Stimulated activated CD8-positive, alpha-beta memory T cell treated with anti-CD3 and anti-CD28 coated beads, Interleukin-7, amount 100 ng/mL, for 1 hour (primary cell): ENCODE data around the gene CCDC74B.
"Not testable (repeated sequence)": the region's sequence is repeated elsewhere in the genome, so short reads cannot be mapped to it uniquely, and the experiment has no call there.

Source experiments
- DNase-seq, 2 donors: peaks; one replicate each; pipeline ENCODE4 v3.0.0-alpha.2; 2020; ENCODE audit warnings: low read depth in 2 of 2

Gene CCDC74B

DNA sequence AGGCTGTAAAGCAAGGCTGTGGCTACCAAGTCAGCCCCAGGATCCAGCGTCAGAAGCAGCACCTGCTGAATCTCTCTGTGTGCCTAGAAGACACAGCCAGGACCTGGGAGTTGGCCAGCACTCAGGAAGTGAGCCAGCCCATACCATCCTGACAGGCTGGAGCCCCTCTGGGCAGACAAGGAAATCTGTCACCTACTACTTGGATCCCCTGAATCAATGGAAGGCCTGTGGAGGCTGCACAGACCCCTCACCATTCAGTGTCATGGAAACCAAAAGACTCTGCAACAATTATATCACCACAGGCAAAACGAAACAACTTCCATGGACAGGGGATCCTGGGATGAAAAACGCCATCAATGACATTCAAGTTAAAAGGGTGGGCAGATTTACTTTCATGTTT is 21.7 kb upstream of the CCDC74B start:
- not testable (repeated sequence) for DNase-seq

DNA sequence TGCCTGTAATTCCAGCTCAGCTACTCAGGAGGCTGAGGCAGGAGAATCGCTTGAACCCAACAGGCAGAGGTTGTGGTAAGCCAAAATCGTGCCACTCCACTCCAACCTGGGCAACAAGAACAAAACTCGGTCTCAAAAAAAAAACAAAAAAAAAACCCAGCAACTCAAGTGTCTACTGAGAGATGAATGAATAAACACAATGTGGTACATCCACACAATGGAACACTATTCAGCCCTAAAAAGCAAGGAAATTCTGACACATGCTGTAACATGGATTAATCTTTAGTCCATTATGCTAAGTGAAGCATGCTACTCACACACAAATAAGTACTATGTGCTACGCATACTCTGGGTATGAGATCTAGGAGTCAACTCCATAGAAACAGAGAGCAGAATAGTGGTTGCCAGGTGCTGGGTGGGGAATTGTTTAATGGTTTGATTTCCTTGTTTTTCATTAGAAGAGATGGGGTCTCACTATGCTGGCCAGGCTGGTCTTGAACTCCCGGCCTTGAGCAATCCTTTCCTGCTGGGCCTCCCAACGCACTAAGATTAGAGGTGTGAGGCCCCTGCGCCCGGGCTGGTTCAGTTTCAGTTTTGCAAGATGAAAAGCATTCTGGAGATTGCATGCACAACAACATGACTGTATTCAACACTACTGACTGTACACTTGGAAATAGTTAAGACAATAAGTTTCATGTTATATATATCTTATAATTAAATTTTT is 20.5 kb upstream of the CCDC74B start:
- no peak for DNase-seq

DNA sequence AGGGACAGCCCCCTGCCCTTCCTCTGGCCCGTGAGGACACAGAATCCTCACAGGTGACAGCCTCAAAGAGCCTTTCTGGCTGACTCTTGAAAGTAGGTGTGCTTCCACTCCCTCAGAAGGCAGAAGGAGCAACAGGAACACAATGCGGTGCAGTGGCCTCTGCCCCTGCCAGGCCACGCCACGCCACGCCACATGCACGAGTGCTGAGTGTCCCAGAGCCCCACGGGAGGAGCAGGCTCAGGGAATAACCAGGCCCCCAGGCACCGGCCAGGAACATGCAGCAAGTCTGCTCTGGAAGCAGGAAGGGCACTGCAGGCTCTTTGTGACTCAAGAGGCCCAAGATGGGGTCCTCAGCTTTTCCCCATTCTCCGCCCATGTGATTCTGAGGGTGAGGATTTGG is 18.1 kb upstream of the CCDC74B start:
- no peak for DNase-seq

DNA sequence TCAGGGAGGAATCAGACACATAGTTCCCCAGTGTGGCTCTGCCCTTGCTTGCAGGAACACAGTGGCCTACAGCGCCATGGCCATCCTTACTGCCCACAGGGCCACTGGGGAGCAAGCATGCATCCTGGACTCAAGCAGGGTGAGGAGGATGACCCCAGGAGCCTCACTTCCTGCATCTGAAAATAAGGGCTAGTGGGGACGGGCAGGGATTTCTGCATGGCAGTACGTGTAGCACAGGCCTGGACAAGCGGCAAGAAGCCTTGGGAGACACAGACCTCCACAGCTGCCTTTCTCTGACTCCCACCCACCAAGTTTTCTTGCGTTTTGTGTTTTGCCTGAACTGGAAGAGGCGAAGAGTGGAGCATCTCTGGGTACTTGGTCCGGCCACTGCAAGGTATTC is 17.6 kb upstream of the CCDC74B start:
- DNase-seq, result not testable (repeated sequence)

DNA sequence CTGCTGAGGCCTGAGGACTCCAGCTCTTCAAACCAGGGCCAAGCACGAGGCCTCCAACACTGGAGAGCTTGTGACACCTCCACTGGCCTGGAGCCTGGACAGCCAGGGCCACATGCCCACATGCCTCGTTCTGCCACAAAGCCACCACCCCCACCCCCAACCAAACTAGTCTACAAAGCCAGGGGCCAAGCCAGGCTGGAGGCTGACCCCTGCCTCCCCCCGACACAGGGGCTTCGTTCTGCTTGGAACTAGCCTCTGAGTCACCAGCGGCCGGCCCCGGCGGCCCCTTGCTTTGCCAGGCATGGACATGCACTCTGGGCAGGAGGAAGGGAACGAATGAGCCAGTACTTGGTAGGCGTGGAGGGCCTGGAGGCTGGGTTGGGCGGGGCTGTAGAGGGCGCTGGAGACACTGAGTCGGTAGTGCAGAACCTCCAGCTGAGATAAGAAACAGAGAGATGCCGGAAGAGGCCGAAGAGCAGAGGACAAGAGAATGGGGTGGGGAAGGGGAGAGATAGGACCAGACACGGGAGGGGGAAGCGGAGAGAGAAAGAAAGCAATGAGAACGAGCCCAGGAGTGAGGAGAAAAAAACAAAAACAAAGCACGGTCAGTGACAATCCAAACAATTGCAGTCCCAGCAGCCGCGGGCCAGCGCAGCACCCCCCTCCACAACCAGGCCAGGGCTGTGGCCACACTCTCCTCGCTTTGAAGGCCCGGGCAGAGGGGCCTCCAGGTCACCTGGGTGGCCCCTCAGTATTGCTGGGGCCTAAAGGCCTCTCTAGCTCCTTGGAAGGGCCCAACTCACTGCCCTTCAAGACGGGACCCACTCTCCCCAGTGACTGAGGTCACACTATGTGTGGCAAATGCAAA is 16.2 kb upstream of the CCDC74B start:
- DNase-seq, result not testable (repeated sequence)

DNA sequence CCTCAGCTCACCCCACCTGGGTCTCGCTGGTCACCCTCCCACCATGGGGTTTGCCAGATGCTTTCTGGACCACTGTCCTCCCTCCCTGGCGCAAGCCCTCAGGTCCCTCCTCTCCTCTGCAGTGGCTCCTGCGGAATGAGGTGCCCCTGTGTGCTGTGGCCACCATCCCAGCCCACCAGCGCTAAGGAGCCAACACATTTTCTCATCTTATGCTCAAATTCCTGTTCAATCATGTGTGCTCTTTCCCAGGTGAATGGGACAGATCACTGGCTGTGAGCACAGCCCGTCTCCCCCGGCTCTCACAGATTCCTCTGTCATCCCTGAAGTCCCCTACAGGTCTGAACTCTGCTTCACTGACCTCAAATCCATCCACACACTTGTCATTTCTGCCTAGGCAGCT is 15.2 kb upstream of the CCDC74B start:
- no peak for DNase-seq

DNA sequence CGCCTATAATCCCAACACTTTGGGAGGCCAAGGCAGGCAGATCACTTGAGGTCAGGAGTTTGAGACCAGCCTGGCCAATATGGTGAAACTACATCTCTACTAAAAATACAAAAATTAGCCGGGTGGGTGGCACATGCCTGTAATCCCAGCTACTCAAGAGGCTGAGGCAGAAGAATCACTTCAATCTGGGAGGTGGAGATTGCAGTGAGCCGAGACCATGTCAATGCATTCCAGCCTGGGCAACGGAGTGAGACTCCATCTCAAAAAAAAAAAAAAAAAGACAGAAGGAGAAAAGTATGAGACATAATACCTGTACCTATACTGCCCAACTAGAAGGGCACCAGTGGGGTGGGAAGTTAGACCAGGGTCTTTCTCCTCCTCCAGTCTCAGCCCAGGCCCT is 14.5 kb upstream of the CCDC74B start:
- DNase-seq, result not testable (repeated sequence)

DNA sequence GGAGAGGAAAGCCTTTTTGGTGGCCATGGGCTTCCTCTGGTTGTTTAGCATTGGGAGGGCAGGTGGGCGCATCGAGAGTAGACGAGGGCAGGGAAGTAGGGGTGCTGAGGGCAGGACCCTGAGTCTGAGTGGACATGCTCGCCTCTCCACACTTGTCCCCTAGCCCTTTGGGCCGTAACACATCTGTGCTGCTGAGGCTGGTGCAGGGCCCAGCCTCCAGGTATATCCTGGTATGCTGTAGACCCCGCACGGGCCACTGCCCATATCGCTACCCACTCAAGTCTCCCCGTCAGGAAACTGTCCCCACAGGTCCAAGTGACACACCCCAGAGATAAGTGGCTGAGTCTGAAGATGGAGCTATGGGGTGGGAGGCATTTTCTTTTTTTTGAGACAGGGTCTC is 13.7 kb upstream of the CCDC74B start:
- DNase-seq, result no peak

DNA sequence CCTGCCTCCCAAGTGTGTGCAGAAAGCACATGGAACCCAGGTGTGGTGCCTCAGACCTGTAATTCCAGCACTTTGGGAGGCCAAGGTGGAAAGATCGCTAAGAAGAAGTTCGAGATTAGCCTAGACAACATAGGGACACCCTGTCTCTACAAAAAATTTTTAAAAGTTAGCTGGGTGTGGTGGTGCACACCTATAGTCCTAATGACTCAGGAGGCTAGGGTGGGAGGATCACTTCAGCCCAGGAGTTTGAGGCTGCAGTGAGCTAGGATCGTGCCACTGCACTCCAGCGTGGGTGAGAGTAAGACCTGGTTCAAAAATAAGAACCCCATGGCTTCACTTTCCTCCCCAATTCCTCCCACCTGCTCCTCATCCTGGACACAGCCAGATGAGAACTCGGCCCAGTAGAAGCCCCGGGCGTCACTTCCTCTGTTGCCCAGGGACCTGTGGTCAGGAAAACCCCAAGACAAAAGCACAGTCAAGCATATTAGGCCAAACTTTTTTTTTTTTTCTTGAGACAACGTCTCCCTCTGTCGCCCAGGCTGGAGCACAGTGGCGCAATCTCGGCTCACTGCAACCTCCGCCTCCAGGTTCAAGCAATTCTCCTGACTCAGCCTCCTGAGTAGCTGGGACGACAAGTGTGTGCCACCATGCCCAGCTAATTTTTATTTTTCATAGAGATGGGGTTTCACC is 13.1 kb upstream of the CCDC74B start:
- DNase-seq, result not testable (repeated sequence)

DNA sequence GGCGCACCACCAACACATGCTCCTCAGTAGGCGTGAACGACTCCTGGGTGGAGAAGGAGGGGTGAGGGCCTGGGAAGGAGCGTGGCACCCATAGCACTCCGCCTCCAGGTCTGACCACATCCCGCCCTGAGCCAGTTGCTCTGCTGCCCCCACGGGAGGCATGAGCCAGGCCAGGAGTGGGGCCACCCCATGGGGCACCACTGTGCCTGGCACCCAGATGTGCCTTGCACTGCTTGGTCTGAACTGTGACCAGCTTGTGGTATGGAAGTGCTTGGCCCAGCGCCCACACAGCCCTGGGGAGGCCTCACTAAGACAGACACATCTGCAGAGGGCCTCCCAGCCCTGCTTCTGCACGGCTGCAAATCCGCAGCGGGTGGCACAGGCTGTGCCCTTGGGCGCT is 12.4 kb upstream of the CCDC74B start:
- not testable (repeated sequence) for DNase-seq

DNA sequence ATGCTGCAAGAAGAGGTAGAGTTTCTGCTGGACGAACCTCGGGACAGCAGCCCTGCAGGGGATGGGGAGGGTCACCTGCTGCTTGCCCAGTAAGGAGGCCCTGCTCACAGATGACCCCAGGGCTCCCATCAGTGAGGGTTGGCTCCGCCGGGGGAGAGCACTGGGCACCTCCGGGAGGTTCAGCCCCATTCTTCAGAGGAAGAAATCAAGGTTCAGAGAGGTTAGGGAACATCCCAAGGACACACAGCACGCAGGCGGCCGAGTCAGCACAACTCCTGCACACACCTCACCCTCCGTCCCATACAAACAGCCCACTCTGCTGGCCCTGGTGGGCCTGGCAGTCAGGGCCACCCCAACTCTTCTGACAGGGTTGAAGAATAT is 11.7 kb upstream of the CCDC74B start:
- no peak for DNase-seq

DNA sequence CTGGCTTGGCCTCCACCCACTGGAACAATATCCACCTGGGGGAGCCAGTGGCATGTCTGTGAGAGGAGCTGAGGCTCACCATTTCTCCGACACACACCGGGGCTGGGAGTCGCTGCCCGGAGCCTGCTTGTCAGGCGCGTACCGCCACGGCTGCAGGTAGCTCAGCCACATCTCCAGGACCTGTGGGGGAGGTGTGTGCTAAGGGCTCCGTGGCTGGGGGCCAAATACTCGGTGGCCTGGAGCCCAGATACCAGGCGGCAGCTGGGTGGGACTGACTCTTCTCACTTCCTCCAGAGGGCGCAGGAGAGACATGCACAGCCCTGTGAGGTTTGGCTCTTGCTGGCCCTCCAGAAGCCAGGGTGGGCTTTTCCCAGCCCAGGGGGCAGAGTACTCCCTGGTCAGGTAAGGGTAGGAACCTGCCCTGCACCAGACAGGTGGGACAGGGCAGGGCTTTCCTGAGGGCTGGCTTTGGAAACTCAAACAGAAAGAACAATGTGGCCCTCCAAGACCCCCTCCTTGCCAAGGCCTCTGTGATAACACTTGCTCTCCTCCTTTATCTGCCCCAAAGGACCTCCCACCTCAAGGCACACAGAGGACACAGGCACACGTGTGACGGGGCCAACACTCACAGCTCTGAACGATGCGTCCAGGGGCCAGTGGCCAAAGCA is 11.2 kb upstream of the CCDC74B start:
- not testable (repeated sequence) for DNase-seq

DNA sequence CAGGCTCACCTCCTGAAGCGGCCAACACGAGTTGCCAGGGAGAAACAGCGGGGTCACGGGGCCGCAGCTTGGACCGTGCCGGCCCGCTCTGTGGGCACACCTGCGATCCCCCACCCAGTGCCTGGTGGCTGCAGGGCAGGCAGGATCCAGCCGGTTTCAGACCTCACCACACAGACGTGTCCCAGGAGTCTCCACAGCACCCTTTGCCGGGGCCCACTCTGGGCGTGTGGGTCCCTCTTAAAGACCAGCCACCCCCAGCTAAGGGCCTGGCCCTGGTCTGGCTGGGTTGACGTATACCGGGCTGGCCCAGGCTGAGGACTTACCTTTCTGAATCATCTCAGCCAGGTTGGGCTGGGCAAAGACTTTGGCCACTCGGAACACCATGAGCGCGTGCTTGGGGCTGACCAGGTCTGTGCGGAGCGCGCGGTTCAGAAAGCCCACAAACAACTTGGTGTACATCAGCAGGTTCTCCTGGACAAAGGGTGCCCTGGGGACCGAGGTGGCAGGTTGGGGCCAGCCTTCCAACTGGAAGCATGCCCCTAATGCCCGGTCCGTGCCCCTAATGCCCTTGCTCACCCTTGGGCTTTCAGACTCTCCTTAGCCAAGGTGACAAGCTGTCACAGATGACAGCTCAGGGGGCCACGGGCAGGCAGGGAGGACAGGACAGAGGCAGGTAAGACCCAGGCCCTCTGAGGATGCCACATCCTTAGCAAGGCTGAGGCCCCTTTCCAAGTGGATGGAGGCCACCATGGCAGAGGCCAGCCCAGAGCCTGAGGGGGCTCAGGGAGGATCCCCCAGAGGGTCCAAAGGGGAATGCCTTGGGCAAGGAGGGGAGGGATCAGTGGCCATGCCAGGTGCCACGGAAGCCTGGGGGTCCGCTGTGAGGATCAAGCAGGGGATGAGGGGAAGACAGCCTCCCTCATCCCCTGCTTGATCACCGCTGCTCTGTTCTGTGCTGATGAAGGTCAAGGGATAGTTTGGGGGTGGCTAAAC is 10.2 kb upstream of the CCDC74B start:
- DNase-seq, result no peak

DNA sequence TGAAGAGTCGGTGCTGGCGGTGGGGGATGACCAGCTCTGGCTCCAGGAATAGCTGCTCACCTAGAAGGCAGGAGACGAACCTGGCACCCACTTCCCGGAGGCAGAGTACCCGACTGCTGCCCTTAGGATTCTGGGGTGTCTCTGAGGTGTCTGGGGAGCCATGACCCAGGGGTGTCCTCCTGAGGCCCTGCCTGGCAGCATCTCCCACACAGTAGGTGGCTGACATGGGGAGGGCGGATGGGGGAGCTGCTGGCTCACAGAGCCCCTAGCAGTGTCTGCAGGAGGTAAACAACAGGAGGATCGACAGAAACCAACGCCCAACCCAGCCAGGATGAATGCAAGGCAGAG is 9.5 kb upstream of the CCDC74B start:
- not testable (repeated sequence) for DNase-seq

DNA sequence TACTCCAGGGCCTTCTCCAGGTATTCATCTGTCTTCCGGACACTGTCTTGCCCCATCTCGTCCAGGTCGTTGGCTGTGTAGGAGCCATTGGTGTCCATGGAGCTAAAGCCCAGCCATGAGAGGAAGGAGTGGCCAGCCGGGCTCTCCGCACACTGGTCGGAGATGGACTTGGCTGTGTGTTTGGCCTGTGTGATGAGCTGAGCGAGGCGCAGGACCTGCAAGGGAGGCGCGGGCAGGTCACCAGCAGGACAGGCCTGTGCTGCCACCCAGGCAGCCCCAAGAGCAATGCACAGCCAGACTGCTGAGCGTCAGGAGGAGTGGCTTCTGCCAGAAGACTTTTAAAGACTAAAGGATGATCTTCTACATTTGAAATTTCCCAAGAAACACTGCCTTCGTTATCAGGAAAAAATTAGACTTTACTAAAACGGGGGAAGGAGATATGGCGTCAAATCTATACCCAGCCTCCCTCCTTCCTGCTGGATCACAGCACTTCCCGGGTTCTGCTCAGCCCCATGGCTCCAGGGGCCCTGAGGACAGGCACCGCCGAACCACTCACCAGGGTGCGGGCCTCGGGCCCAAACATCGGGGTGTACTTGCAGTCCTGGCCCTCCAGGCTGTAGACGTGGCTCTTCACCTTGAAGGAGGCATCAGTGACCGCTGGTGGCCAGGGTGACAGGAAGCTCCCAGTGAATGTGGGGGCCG is 9.0 kb upstream of the CCDC74B start:
- not testable (repeated sequence) for DNase-seq

DNA sequence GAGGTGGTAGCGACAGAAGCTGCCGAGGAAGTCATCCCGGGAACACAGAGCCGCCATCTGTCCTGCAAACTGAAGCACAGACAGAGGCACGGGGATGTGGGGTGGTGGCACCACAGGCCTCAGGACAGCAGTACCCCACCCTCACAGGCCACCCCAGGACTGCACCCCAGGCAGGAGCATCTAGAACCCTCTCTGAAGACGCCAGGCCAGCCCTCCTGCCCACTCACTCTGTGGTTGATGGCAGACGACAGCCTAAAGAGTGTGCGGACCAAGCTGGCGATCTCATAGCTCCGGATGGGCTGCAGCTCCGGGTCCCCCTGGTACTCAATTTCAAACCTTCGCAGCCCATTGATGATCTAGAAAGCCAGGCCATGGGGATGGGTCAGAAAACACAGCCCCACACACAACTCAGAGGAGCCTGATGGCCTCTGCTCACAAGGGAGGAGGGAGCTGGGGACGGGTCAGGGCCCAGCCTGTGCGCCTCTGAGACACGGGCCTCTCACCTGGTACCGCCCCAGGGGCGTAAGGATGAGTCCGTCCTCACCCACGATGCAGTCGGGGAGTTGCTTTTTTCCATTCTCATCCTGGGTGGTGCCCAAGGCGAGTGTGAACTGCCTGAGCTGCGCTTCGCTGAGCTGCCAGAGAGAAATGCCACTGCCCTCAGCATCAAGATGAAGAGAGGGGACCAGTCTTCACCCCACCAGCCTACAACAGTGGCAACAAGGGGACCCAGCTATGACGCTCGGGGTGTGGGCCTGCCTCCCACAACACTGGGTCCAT is 8.1 kb upstream of the CCDC74B start:
- DNase-seq, result no peak

DNA sequence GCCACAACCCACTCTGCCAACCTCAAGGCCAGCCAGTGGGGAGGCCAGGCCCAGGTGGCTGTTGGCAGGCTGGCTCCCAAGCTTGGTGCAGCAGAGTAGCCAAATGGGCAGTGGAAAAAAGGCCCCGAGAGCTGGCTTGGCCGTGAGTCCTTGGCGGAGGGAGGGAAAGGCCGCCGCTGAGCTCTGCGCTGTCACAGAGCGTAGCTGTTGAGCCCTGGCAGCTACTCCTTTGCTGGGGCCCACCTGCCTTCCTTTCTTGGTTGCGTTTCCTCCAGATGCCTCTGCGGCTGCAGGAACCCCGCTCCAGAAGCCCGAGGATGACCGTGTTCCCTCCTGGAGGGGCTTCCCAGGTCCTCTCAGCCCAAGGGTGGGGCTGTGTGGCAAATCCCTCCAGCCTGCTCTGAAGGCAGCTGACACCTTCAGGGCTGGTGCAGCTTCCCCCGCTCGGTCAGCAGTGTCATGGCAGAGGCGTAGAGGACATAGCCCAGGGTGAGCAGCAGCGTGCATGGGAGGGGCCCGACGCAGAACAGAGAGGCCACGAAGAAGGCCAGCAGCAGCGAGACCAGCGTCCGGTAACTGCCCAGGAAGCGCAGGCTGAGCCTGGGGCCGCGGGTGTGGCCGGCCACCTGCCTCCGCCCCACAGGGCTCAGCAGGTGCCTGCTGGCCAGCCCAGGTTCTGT is 7.4 kb upstream of the CCDC74B start:
- DNase-seq, result not testable (repeated sequence)

DNA sequence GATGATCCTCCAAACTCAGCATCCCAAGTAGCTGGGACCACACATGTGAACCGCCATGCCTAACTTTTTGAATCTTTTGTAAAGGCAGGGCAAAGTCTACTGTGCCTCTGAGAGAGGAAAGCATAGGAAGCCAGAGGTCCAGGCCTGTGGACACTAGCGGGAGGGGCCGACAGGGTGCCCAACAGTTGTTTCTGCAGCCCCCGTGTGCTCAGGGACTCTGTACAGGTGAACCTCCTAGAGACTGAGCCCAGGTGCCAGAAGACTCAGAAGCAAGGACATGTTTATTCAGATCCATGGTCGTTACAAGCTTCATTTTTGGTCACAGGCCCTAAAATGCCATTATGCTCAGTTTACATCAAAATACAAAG is 6.2 kb upstream of the CCDC74B start:
- not testable (repeated sequence) for DNase-seq
